Measurements from ENCODE around the gene NACC2. TPM values are rescaled to one million over a fixed set of nuclear protein-coding genes. Genes with fewer than 3 reads are reported as not detected.

Gene NACC2
- total and polyA plus RNA-seq, 9 of the 15 experiments (the other 6 are each of a cell fraction or from before 2014, with no cell fraction given): 0.70 to 25.1 (median 5.6) TPM

GRCh38 chr9:135971892-135972291 lies 123.2 kb downstream of the NACC2 start (continued):
- TF ChIP-seq MYC (IDR thresholded peaks at IDR 0.05; ENCODE audit: low read depth, low read length): no peak
- no peak for TF ChIP-seq MYC (CRISPR knock-in tag; IDR thresholded peaks at IDR 0.05; ENCODE audit: borderline replicate concordance, low read depth)
- no peak for TF ChIP-seq IRF9 (tag; IDR thresholded peaks at IDR 0.05)
- 0 out of 2 replicates have a peak, but pooled peaks have one; percentile 8 for TF ChIP-seq EGR1 (conservative IDR thresholded peaks at IDR 0.05)
- TF ChIP-seq LCOR (CRISPR knock-in tag; IDR thresholded peaks at IDR 0.05): peak; percentile 74
- TF ChIP-seq HIVEP1 (CRISPR knock-in tag; IDR thresholded peaks at IDR 0.05): no peak
- TF ChIP-seq NCOA1 (IDR thresholded peaks at IDR 0.05; ENCODE audit: low read depth): peak; percentile 98
- TF ChIP-seq ZNF263 (CRISPR knock-in tag; IDR thresholded peaks at IDR 0.05; ENCODE audit: borderline replicate concordance): peak; percentile 75; the same call in 1 of the 2 replicates
- TF ChIP-seq CAMTA2 (CRISPR knock-in tag; conservative IDR thresholded peaks at IDR 0.05): no peak
- peak; percentile 47; the same call in 1 of the 2 replicates for TF ChIP-seq XRCC5 (IDR thresholded peaks at IDR 0.05; ENCODE audit: low read depth, low read length)
- 0 out of 2 replicates have a peak, but pooled peaks have one; percentile 47 for TF ChIP-seq CREB3 (tag; conservative IDR thresholded peaks at IDR 0.05; ENCODE audit: low read depth)
- no peak for TF ChIP-seq ZFP36 (IDR thresholded peaks at IDR 0.05; ENCODE audit: low read depth, low read length, partially characterized antibody)
- peak; percentile 49; the same call in 1 of the 2 replicates for TF ChIP-seq ZNF24 (IDR thresholded peaks at IDR 0.05)
- TF ChIP-seq ASH1L (IDR thresholded peaks at IDR 0.05; ENCODE audit: borderline replicate concordance, low read depth, partially characterized antibody): no peak
- TF ChIP-seq NFE2 (IDR thresholded peaks at IDR 0.05; ENCODE audit: low read depth): no peak
- TF ChIP-seq FOXK2 (conservative IDR thresholded peaks at IDR 0.05 in 1 of 2, IDR thresholded peaks at IDR 0.05 in 1 of 2; ENCODE audit: low read depth in 2 of 2): 0 out of 4 replicates have a peak, but pooled peaks of 1 of the 2 experiments have one; percentile 20
- TF ChIP-seq RBM17 (IDR thresholded peaks at IDR 0.05; ENCODE audit: borderline replicate concordance, low read depth, low read length): no peak
- TF ChIP-seq ARID3A (IDR thresholded peaks at IDR 0.05; ENCODE audit: borderline replicate concordance, low read depth, low read length): no peak
- no peak for TF ChIP-seq BRF2 (IDR thresholded peaks at IDR 0.05; ENCODE audit: borderline replicate concordance, insufficient read depth, insufficient read length)
- TF ChIP-seq HMGXB4 (CRISPR knock-in tag; IDR thresholded peaks at IDR 0.05): 0 out of 2 replicates have a peak, but pooled peaks have one; percentile 80
- no peak for TF ChIP-seq RBM22 (IDR thresholded peaks at IDR 0.05; ENCODE audit: low read depth, low read length, poor library complexity, severe bottlenecking)
- TF ChIP-seq NR2C2 (CRISPR knock-in tag; IDR thresholded peaks at IDR 0.05): peak; percentile 80; the same call in 1 of the 2 replicates
- no peak for TF ChIP-seq NR2C2 (tag; IDR thresholded peaks at IDR 0.05)

All from K562 (cell line).